Transverse colon (tissue), 4 donors: ENCODE data around the gene PACRG. TPM values are rescaled to one million over a fixed set of nuclear protein-coding genes. Genes with fewer than 3 reads are reported as not detected.

ENCODE experiments used
- DNase-seq: peaks from one replicate; pipeline ENCODE4 v3.0.0-alpha.2; 2019
- H3K27ac ChIP-seq, 4 donors: fragments of 200-600 bp; sonication (generic); 2 replicates each; pipeline ENCODE4 v1.5.1; 2016 to 2018; ENCODE audit warnings: inconsistent platforms in 4 of 4
- H3K27me3 ChIP-seq: fragments of 200-600 bp; sonication (generic); 2 replicates; pipeline ENCODE4 v1.5.1; 2017; ENCODE audit warnings: inconsistent platforms
- H3K36me3 ChIP-seq, 4 donors: fragments of 200-600 bp; sonication (generic); 2 replicates each; pipeline ENCODE4 v1.5.1; 2017 to 2019; ENCODE audit warnings: inconsistent platforms in 4 of 4
- H3K4me1 ChIP-seq, 4 donors: fragments of 200-600 bp; sonication (generic); 2 replicates each; pipeline ENCODE4 v1.5.1; 2017 to 2020; ENCODE audit warnings: inconsistent platforms in 4 of 4
- H3K4me3 ChIP-seq, 4 donors: fragments of 200-600 bp; sonication (generic); 1 replicate in 1 of 4; 2 replicates in 3 of 4; pipeline versions ENCODE4 v1.5.1 to v1.6.1; 2017 to 2019; ENCODE audit warnings: inconsistent platforms in 4 of 4
- H3K9me3 ChIP-seq, 2 donors: fragments of 200-600 bp; sonication (generic); 2 replicates each; pipeline ENCODE4 v1.5.1; 2017 to 2019; ENCODE audit warnings: inconsistent platforms in 2 of 2
- EP300 ChIP-seq: sonication (generic); formaldehyde crosslinking; IDR thresholded peaks from one replicate; pipeline ENCODE4 v1.6.1; 2017; ENCODE audit warnings: antibody characterized with exemption, low read depth
- POLR2A ChIP-seq: fragments of 450-650 bp; IDR thresholded peaks from one replicate; pipeline ENCODE4 v1.6.1; 2016; ENCODE audit warnings: antibody characterized with exemption, mild to moderate bottlenecking, moderate library complexity
- POLR2AphosphoS5 ChIP-seq, 3 donors: sonication (generic); formaldehyde crosslinking; IDR thresholded peaks; one replicate each; pipeline ENCODE4 v1.6.1; 2016; ENCODE audit warnings: antibody characterized with exemption in 3 of 3
- WGBS, 2 donors: methylation state at CpG; one replicate each; pipeline ENCODE4 v1.1.5; 2018; ENCODE audit warnings: low coverage in 1 of 2; 5-methylcytosine and 5-hydroxymethylcytosine counted together
- in situ Hi-C, 4 donors: fragments of 200-750 bp; cut with MboI; loops; one replicate each; pipeline versions ENCODE4 v1.15.0 to v1.15.1; 2017; ENCODE audit warnings: low sequenced_read_pairs in 3 of 4, low pct_ligation_motif_present in 1 of 4, low pct_unique_long_range_greater_than_20kb in 1 of 4
- intact Hi-C: fragments of 100-400 bp; cut with DNase I; formaldehyde crosslinking; loops from one replicate; pipeline ENCODE4 v1.15.1; 2023; ENCODE audit warnings: low total_unique reads
- total RNA-seq, 4 donors: library from RNA; depleted of rRNA; stranded (reverse); fragments of >200 nt; gene quantifications; one replicate each; pipeline ENCODE4 v1.1.0, GENCODE V29; 2016
- TF ChIP-seq, protein P1 (sequence below), 5 experiments: fragments of 200-600 bp in 3 of 5; fragments of 450-650 bp in 2 of 5; sonication (generic) in 3 of 5; IDR thresholded peaks; 1 replicate in 2 of 5; 2 replicates in 3 of 5; pipeline ENCODE4 v1.5.1; 2016 to 2017; ENCODE audit warnings: antibody characterized with exemption in 5 of 5, inconsistent platforms in 3 of 5, mild to moderate bottlenecking in 2 of 5, moderate library complexity in 1 of 5

PACRG gene
- total RNA-seq, 4 donors from 2014 or later = 1.2 to 13.8 (median 1.4) TPM; not detected in 1

DNA sequence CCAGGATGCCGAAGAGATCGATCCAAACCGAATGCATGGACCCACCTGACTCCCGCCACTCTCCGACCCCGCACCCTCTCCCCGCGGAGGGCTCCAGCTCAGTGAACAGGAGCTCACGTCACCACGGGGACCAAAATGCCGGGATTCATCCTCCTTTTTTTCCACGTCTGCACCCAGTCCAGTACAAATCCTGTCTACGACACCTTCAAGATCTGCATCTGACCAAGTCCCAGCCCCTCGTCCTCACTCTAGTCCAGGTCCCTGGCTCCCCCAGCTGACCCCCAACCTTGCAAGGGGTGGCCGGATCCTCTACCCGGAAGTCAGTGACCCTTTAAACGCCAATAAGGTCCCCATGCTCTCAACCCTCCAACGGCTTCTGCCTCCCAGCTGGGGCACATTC lies 593.9 kb downstream of the PACRG start:
- DNase-seq = no peak
- no peak overlapping the region for H3K27ac ChIP-seq
- 90 to 95% methylated on average over 9 to 18 of the region's 18 CpGs for WGBS, 2 donors
- in situ Hi-C loops = no loop called here
- no peaks in the 10 kb centered on the region for H3K36me3 ChIP-seq
- no peaks in the 10 kb centered on the region for H3K4me1 ChIP-seq
- H3K9me3 ChIP-seq = no peaks in the 10 kb centered on the region
- TF ChIP-seq EP300 = no peak
- no peak for TF ChIP-seq POLR2A
- TF ChIP-seq POLR2AphosphoS5 (IDR thresholded peaks at IDR 0.05) = no peak
- H3K4me3 ChIP-seq = no peak overlapping the region
- intact Hi-C loops = no loop called here
- H3K27me3 ChIP-seq = no peaks in the 10 kb centered on the region

DNA sequence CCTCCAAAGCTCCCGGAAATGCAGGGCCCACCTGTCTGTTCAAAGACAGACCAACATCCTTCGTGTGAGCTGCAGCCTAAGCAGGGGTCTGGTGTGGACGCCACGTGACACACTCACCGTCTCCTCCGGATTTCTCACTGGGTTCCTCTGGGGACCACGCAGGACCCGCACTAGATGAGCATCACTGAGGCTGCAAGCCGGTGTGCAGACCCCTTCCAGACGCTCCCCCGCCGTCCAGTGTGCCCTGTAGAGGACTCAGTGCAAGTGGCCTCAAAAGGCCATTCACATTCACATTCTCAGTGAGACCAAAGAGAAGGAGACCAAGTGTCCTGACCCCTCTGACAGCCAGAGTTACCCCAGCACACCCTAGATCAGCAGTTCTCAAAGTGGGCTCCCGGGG lies 595.5 kb downstream of the PACRG start:
- no peaks in the 10 kb centered on the region for H3K9me3 ChIP-seq
- DNase-seq = no peak
- H3K27me3 ChIP-seq = no peaks in the 10 kb centered on the region
- H3K36me3 ChIP-seq = no peaks in the 10 kb centered on the region
- 90% methylated on average over 12 of the region's 13 CpGs; no CpG with 5 or more reads in 1 of the 2 donors for WGBS, 2 donors
- H3K4me3 ChIP-seq = no peak overlapping the region
- TF ChIP-seq, protein P1, sequence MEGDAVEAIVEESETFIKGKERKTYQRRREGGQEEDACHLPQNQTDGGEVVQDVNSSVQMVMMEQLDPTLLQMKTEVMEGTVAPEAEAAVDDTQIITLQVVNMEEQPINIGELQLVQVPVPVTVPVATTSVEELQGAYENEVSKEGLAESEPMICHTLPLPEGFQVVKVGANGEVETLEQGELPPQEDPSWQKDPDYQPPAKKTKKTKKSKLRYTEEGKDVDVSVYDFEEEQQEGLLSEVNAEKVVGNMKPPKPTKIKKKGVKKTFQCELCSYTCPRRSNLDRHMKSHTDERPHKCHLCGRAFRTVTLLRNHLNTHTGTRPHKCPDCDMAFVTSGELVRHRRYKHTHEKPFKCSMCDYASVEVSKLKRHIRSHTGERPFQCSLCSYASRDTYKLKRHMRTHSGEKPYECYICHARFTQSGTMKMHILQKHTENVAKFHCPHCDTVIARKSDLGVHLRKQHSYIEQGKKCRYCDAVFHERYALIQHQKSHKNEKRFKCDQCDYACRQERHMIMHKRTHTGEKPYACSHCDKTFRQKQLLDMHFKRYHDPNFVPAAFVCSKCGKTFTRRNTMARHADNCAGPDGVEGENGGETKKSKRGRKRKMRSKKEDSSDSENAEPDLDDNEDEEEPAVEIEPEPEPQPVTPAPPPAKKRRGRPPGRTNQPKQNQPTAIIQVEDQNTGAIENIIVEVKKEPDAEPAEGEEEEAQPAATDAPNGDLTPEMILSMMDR (IDR thresholded peaks at IDR 0.05) = no peak
- no peak for TF ChIP-seq POLR2A
- no peak for TF ChIP-seq EP300
- TF ChIP-seq POLR2AphosphoS5 (IDR thresholded peaks at IDR 0.05) = no peak
- H3K4me1 ChIP-seq = no peaks in the 10 kb centered on the region
- in situ Hi-C loops (no loop called here), intact Hi-C loops (no loop called here)
- H3K27ac ChIP-seq = no peak overlapping the region

DNA sequence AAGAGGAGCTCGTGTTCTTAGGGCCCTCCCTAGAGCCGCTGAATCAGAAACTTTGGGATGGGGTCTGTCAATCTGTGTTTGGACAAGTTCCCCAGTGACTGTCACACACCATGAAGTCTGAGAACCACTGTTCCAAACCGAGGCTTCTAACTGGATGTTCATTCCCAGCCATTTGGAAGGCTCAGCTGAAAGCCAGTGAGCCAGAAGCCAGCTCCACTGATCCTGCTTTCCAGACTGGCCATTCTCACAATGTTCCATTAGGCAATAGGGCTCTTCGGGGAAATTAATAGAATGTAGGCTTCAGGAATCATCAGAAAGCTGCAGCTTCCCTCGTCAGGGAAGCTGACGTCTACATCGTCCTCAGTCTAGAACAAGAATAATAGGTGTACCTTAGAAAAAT lies 595.9 kb downstream of the PACRG start:
- intact Hi-C loops = no loop called here
- 84% methylated on average over 7 of the region's 7 CpGs; no CpG with 5 or more reads in 1 of the 2 donors for WGBS, 2 donors
- H3K9me3 ChIP-seq = no peaks in the 10 kb centered on the region

DNA sequence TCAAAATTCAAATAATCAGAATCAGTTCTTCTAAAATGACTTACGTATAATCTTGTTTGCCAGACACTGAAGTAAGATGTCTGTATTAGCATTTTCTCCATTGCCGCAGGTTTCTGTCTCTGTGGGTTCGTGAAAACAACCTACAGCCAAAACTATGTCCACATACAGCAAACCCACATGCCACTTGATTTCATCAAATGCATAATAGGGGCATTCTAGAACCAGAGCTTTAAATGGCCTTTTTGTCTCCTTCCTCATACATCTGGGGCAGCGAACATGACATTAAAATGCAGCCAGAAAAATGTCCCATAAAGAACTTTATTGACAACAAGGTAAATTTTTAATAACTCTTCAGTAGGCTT lies 596.5 kb downstream of the PACRG start:
- intact Hi-C loops = no loop called here
- WGBS, 2 donors = 76 to 84% methylated on average over 4 of the region's 4 CpGs
- no peaks in the 10 kb centered on the region for H3K9me3 ChIP-seq

More for the DNA sequence above, 595.9 kb downstream of the PACRG start:
- H3K36me3 ChIP-seq = no peaks in the 10 kb centered on the region
- H3K4me1 ChIP-seq = no peaks in the 10 kb centered on the region
- in situ Hi-C loops = no loop called here
- TF ChIP-seq, protein P1 (IDR thresholded peaks at IDR 0.05) = no peak
- no peak for TF ChIP-seq EP300
- TF ChIP-seq POLR2A = no peak
- no peak for TF ChIP-seq POLR2AphosphoS5 (IDR thresholded peaks at IDR 0.05)
- H3K27me3 ChIP-seq = no peaks in the 10 kb centered on the region
- H3K4me3 ChIP-seq = no peak overlapping the region
- DNase-seq = no peak
- H3K27ac ChIP-seq = no peak overlapping the region

More for the DNA sequence above, 596.5 kb downstream of the PACRG start:
- Histone ChIP-seq H3K27me3 (no peaks in the 10 kb centered on the region), H3K27ac (no peak overlapping the region), H3K4me3 (no peak overlapping the region), H3K4me1 (no peaks in the 10 kb centered on the region), H3K36me3 (no peaks in the 10 kb centered on the region)
- DNase-seq = no peak
- TF ChIP-seq POLR2AphosphoS5 (IDR thresholded peaks at IDR 0.05) = no peak
- TF ChIP-seq POLR2A = no peak
- TF ChIP-seq EP300 = no peak
- TF ChIP-seq, protein P1 (IDR thresholded peaks at IDR 0.05) = no peak
- in situ Hi-C loops = no loop called here
